AG04450 (cell line): ENCODE results near the gene RPL39L. TPM values are rescaled to one million over a fixed set of nuclear protein-coding genes. Genes with fewer than 3 reads are reported as not detected.

Experiments used
- CTCF ChIA-PET: fragments of 300-600, 350-600 bp; formaldehyde crosslinking; extraction: SDS; loops from one replicate; lab custom pipeline; 2022; ENCODE audit warnings: antibody characterized with exemption, inconsistent platforms; lab: Charles Lee
- POLR2A ChIA-PET: fragments of 350-600 bp; formaldehyde crosslinking; extraction: SDS; loops from one replicate; lab custom pipeline; 2021; ENCODE audit warnings: antibody characterized with exemption, inconsistent platforms; lab: Yijun Ruan, JAX
- DNase-seq: peaks from one replicate; pipeline ENCODE4 v3.0.0-alpha.2; 2011; ENCODE audit warnings: low read depth, low spot score
- H3K27ac ChIP-seq: one replicate; pipeline ENCODE4 v1.5.1; 2012; ENCODE audit warnings: low read depth, low read length, control low read depth
- H3K27me3 ChIP-seq: one replicate; pipeline ENCODE4 v1.6.0; 2012; ENCODE audit warnings: low read length; ENCODE audit not compliant: control insufficient read depth, insufficient read depth
- H3K4me3 ChIP-seq: 2 replicates; pipeline ENCODE4 v1.5.1; 2011; ENCODE audit warnings: mild to moderate bottlenecking, low read depth, low read length, control low read depth
- H3K9me3 ChIP-seq: 2 replicates; pipeline ENCODE4 v1.5.1; 2012; ENCODE audit warnings: low read length; ENCODE audit not compliant: control insufficient read depth, insufficient read depth
- CTCF ChIP-seq: IDR thresholded peaks from 2 replicates; pipeline ENCODE4 v1.5.1; 2011; ENCODE audit warnings: low read depth, low read length, control low read depth, inconsistent platforms
- polyA plus RNA-seq: library from polyadenylated mRNA; depleted of rRNA; stranded (reverse); fragments of >200 nt; gene quantifications from 2 replicates; pipeline ENCODE4 v1.2.3, GENCODE V29; 2011; rRNA removed

Gene RPL39L
- polyA plus RNA-seq, 1 experiment = 17.0 TPM

GRCh38 chr3:187072102-187072501 lies 67.2 kb downstream of the RPL39L start:
- CTCF ChIA-PET = interaction anchor here (1.4 kb wide), 1 partner anchor 68 kb away, joined by 3 read pairs; the partner anchor contains the start of gene RPL39L
- Histone ChIP-seq H3K9me3 (no peaks in the 10 kb centered on the region; the same call in 1 of the 2 replicates), H3K4me3 (no peak overlapping the region), H3K27ac (no peak overlapping the region), H3K27me3 (no peaks in the 10 kb centered on the region)
- POLR2A ChIA-PET = no interaction called here
- no peak for TF ChIP-seq CTCF
- DNase-seq = no peak

Other genes starting within 250 kb of the RPL39L start
- gene ST6GAL1, start 209.0 kb downstream of the RPL39L start, polyA plus RNA-seq = 11.8 and 11.9 TPM in 2 replicates
- not detected in 2 replicates for gene RTP1, start 58.0 kb upstream of the RPL39L start, polyA plus RNA-seq
- 80.7 and 105 TPM in 2 replicates for gene MASP1, start 152.2 kb upstream of the RPL39L start, polyA plus RNA-seq
- 0.05 and 0.11 TPM in 2 replicates for gene RTP4, start 228.9 kb upstream of the RPL39L start, polyA plus RNA-seq